Endometrium (tissue), 2 donors: Measurements from ENCODE around the gene PLK5.
A peak's percentile ranks its signal among the peaks of the same experiment; 100 is the strongest.
"Not testable (repeated sequence)": the region's sequence is repeated elsewhere in the genome, so short reads cannot be mapped to it uniquely, and the experiment has no call there.

Source experiments
- FAIRE-seq: peaks from 2 replicates; lab custom pipeline; 2012; peaks lifted over from hg19 to GRCh38; lab: Jason Lieb, UNC
- donor health status: control.
- donor health status: control.

The PLK5 gene, protein sequence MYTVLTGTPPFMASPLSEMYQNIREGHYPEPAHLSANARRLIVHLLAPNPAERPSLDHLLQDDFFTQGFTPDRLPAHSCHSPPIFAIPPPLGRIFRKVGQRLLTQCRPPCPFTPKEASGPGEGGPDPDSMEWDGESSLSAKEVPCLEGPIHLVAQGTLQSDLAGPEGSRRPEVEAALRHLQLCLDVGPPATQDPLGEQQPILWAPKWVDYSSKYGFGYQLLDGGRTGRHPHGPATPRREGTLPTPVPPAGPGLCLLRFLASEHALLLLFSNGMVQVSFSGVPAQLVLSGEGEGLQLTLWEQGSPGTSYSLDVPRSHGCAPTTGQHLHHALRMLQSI

GRCh38 chr19:1523412-1524286, at the start of gene PLK5:
Gene PLK5 (plus strand): TSS chr19:1524077. CDS start chr19:1526997, 2,920 bp downstream.
- FAIRE-seq: no peak

GRCh38 chr19:1474765-1475351, 49.0 kb upstream of the PLK5 start:
- FAIRE-seq: no peak

GRCh38 chr19:1475751-1476437, 48.0 kb upstream of the PLK5 start:
- FAIRE-seq: no peak

GRCh38 chr19:1477056-1477455, 46.8 kb upstream of the PLK5 start:
- FAIRE-seq: not testable (repeated sequence)

GRCh38 chr19:1478934-1479707, 44.8 kb upstream of the PLK5 start, which contains the start of gene C19orf25:
Gene C19orf25 (minus strand): TSS chr19:1479215. CDS start chr19:1478903, 312 bp downstream.
- peak; percentile 97 for FAIRE-seq

DNA sequence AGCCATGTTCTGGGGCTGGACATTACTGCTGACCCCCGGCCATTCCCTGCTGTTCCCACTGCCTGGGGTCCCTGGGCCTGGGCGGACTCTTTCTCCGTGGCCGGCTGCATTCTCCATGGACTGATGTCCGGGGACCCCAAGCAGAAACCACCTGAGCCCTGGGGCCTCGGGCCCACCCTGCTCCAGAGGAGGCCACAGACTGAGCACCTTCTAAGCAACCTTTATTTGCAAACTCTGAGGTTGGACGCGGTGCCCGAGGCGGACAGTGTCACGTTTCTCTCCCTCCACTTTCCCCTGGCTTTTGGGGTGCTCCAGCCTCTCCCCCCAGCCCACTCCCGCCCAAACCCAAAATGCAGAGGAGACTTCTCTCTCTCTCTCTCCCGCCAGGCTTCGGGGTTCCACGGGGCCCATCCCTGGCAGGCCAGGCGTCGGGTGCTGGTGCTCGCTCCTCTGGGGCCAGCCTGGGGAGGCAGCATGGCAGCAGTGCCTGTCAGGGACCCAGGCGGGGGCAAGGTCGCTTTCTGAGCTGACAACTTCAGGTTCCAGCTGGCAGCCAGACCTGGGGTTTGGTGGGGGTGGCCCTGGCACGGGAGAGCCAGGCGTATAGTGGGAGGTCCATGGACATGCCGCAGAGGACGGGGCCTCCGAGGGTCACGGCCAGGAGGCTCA, 42.5 kb upstream of the PLK5 start:
- FAIRE-seq: no peak

DNA sequence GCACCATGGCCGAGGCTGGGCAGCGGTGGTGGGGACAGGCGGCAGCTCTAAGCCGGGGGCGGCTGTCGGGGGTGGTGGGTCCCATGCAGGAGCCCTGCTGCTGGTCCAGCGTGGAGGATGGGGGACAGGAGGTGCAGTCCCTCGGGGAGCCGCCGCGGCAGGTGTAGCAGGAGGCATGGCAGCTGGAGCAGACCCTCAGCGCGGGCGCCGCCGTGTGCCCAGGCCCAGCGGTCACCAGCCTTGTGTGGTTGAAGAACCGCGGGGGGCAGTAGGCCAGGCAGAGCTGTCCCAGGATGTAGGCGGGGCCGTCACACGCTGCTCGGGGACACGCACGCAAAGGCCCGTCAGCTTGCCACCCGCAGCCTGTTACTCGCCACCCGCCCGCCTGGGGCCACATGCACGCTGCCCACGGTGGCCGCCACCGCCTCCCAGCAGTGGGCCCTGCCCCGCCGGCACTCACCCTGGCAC, 42.0 kb upstream of the PLK5 start:
- FAIRE-seq: no peak

GRCh38 chr19:1482361-1483130, 41.3 kb upstream of the PLK5 start:
- FAIRE-seq: no peak

DNA sequence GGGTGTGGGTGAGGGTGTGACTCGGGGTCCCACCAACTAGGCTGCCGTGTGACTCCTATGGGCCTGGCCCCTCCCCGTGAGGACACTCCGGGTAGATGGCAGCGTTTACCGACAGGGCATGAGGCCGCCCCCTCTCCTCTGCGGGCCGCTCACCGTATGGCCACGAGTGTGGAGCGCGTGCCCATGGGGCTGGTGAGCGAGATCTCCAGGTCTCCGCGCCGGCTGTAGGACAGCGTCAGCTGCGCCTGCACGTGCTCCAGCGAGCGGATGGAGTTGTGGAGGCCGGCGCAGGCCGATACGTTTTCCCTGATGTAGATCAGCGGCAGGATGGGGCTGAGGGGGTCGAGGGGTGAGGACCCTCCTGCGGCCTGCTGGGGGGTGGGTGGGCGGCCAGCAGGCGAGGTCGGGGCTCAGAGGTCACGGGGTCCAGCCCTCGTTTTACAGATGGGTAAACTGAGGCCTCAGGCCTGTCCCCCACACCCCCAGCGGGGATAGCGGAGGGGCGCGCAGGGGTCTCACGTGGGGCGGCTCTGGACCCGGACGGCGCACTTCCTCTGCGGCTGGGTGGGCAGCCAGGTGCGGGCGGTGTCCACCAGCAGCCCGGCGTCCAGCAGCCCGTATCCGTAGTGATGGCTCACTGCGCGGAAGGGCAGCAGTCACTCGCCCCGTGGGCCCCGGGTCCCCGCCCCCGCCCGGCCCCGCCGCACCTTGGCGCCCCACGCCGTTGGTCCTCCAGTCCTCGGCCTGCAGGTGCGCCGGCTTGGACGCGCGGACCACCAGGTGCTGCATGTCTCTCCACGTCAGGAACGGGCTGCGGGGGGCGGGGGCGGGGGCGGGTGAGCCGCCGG, 40.5 kb upstream of the PLK5 start:
- no peak for FAIRE-seq

- FAIRE-seq: no peak
Observed at GRCh38 chr19:1483979-1484428, 39.9 kb upstream of the PLK5 start.

GRCh38 chr19:1486720-1487575, 36.9 kb upstream of the PLK5 start:
- no peak for FAIRE-seq

GRCh38 chr19:1487576-1488281, 36.1 kb upstream of the PLK5 start:
- FAIRE-seq: no peak

GRCh38 chr19:1488282-1488601, 35.6 kb upstream of the PLK5 start:
- FAIRE-seq: no peak

GRCh38 chr19:1489463-1490310, 34.2 kb upstream of the PLK5 start:
- no peak for FAIRE-seq

- peak; percentile 78 for FAIRE-seq
Observed at GRCh38 chr19:1490311-1491113, 33.4 kb upstream of the PLK5 start, which contains the start of gene PCSK4. Gene PCSK4 (minus strand): TSS chr19:1490350. CDS start chr19:1490346, 4 bp downstream.
